Gastrocnemius medialis (tissue), 4 donors: ENCODE results near the gene N4BP2. TPM values are rescaled to one million over a fixed set of nuclear protein-coding genes. Genes with fewer than 3 reads are reported as not detected.
"Not testable (repeated sequence)": the region's sequence is repeated elsewhere in the genome, so short reads cannot be mapped to it uniquely, and the experiment has no call there.

Experiments used
- ATAC-seq, 2 donors: fragments of 150-250 bp; one replicate each; pipeline ENCODE4 v1.9.1; 2016
- DNase-seq, 2 donors: peaks; one replicate each; pipeline ENCODE4 v3.0.0-alpha.2; 2019
- H3K27ac ChIP-seq, 4 donors: fragments of 200-600 bp; sonication (generic); 1 replicate in 1 of 4; 2 replicates in 3 of 4; pipeline ENCODE4 v1.5.1; 2016 to 2018; ENCODE audit warnings: mild to moderate bottlenecking in 2 of 4, moderate library complexity in 1 of 4
- H3K27me3 ChIP-seq, 3 donors: fragments of 200-600 bp; sonication (generic) in 2 of 3; 1 replicate in 1 of 3; 2 replicates in 2 of 3; pipeline versions ENCODE4 v1.5.1 to v1.6.0; 2016 to 2019; ENCODE audit warnings: mild to moderate bottlenecking in 1 of 3, moderate library complexity in 1 of 3
- H3K36me3 ChIP-seq, 2 donors: fragments of 200-600 bp; sonication (generic) in 1 of 2; one replicate each; pipeline ENCODE4 v1.5.1; 2017 to 2018
- H3K4me1 ChIP-seq, 2 donors: fragments of 200-600 bp; sonication (generic) in 1 of 2; one replicate each; pipeline ENCODE4 v1.5.1; 2016 to 2017; ENCODE audit warnings: mild to moderate bottlenecking in 2 of 2
- H3K4me3 ChIP-seq, 4 donors: fragments of 200-600 bp; sonication (generic) in 3 of 4; 1 replicate in 1 of 4; 2 replicates in 3 of 4; pipeline ENCODE4 v1.5.1; 2016 to 2019; ENCODE audit warnings: mild to moderate bottlenecking in 2 of 4
- H3K9me3 ChIP-seq, 3 donors: fragments of 200-600 bp; sonication (generic) in 2 of 3; 1 replicate in 1 of 3; 2 replicates in 2 of 3; pipeline ENCODE4 v1.5.1; 2016 to 2019
- POLR2A ChIP-seq, 2 donors: fragments of 450-650 bp; IDR thresholded peaks; one replicate each; pipeline ENCODE4 v1.6.1; 2017; ENCODE audit warnings: antibody characterized with exemption in 2 of 2, mild to moderate bottlenecking in 2 of 2, moderate library complexity in 2 of 2
- in situ Hi-C, 4 donors: fragments of 200-750 bp; cut with MboI; loops; one replicate each; pipeline versions ENCODE4 v1.15.0 to v1.8.0; 2017; ENCODE audit warnings: low sequenced_read_pairs in 4 of 4
- intact Hi-C: fragments of 100-400 bp; cut with DNase I; formaldehyde crosslinking; loops from one replicate; pipeline ENCODE4 v1.15.1; 2023; ENCODE audit warnings: low total_unique reads
- total RNA-seq, 4 donors: library from RNA; depleted of rRNA; stranded (reverse); fragments of >200 nt; gene quantifications; one replicate each; pipeline versions ENCODE4 v1.1.0 to v1.2.3, GENCODE V29; 2016
- TF ChIP-seq, protein P1 (sequence below), 5 experiments: fragments of 450-650 bp in 3 of 5; fragments of 200-600 bp in 2 of 5; sonication (generic) in 2 of 5; IDR thresholded peaks in 4 of 5; conservative IDR thresholded peaks in 1 of 5; 1 replicate in 4 of 5; 2 replicates in 1 of 5; pipeline ENCODE4 v1.5.1; 2016 to 2019; ENCODE audit warnings: antibody characterized with exemption in 5 of 5, mild to moderate bottlenecking in 3 of 5, moderate library complexity in 3 of 5

Gene N4BP2
- total RNA-seq, 4 donors from 2014 or later, result 1.3 to 7.0 (median 3.3) TPM

DNA sequence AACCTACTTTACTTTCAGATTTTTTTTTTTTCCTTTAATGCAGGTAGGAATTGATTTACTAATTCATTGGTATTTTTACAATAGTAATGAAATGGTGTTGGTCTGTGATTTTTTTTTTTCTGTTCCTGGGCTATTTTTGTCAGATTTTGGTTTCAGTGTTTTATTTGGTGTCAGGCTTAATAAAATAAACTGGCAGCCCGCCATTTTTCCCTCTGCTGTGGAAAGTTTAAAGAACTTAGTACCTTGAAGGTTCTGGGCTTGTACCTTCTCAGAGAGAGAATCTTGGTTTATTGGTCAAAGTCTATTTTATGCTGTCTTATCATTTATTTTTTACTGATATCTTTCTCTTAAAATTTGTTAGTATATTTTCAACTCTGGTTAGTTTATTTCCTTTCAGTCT is 76.2 kb downstream of the N4BP2 start:
- TF ChIP-seq POLR2A (IDR thresholded peaks at IDR 0.05), result no peak
- TF ChIP-seq, protein P1, sequence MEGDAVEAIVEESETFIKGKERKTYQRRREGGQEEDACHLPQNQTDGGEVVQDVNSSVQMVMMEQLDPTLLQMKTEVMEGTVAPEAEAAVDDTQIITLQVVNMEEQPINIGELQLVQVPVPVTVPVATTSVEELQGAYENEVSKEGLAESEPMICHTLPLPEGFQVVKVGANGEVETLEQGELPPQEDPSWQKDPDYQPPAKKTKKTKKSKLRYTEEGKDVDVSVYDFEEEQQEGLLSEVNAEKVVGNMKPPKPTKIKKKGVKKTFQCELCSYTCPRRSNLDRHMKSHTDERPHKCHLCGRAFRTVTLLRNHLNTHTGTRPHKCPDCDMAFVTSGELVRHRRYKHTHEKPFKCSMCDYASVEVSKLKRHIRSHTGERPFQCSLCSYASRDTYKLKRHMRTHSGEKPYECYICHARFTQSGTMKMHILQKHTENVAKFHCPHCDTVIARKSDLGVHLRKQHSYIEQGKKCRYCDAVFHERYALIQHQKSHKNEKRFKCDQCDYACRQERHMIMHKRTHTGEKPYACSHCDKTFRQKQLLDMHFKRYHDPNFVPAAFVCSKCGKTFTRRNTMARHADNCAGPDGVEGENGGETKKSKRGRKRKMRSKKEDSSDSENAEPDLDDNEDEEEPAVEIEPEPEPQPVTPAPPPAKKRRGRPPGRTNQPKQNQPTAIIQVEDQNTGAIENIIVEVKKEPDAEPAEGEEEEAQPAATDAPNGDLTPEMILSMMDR (IDR thresholded peaks at IDR 0.05 in 4 of 5, conservative IDR thresholded peaks at IDR 0.05 in 1 of 5), result no peak
- ATAC-seq, result no peak
- Histone ChIP-seq H3K27ac (no peak overlapping the region), H3K36me3 (no peaks in the 10 kb centered on the region), H3K9me3 (no peaks in the 10 kb centered on the region), H3K4me1 (no peaks in the 10 kb centered on the region), H3K4me3 (no peak overlapping the region), H3K27me3 (no peaks in the 10 kb centered on the region)
- in situ Hi-C loops, result no loop called here
- intact Hi-C loops, result no loop called here
- no peak for DNase-seq

DNA sequence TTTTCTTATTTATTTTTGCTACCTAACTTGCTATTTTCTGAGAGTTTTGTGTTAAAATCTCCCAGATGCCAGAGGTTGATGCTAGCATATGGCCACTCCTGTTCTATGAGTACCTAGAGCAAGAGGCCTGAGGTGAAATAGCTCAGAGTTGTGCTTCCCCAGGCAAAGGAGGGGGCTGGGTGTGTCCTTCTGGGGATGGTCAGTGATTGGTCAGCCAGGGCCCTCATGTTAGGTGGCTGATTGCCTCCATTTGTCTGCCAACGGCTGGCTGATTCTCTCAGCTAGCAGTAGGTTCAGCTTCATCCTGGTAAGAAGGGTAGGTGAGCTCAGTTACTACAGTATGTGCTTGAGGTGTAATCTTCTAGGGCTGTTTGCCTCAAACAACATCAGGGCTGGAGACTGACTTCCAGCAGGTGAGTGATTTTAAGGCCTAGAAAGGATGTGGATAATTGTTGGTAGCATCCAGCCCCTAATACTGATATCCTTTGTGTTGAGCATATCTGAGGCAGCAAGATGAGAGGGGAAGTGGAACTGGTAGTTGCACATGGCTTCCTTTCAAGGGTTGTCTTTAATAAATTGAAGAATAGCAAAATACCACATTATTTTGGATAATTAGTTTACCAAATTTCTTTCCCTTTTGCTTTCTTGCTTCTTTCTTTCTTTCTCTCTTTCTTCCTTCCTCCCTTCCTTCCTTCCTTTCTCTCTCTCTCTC is 77.7 kb downstream of the N4BP2 start:
- H3K27me3 ChIP-seq, result no peaks in the 10 kb centered on the region
- in situ Hi-C loops, result no loop called here
- TF ChIP-seq, protein P1 (IDR thresholded peaks at IDR 0.05 in 4 of 5, conservative IDR thresholded peaks at IDR 0.05 in 1 of 5), result no peak
- no peaks in the 10 kb centered on the region for H3K9me3 ChIP-seq
- DNase-seq (no peak), ATAC-seq (no peak)
- no peaks in the 10 kb centered on the region for H3K36me3 ChIP-seq
- H3K4me3 ChIP-seq, result no peak overlapping the region
- no peak overlapping the region for H3K27ac ChIP-seq
- intact Hi-C loops, result no loop called here
- H3K4me1 ChIP-seq, result no peaks in the 10 kb centered on the region

DNA sequence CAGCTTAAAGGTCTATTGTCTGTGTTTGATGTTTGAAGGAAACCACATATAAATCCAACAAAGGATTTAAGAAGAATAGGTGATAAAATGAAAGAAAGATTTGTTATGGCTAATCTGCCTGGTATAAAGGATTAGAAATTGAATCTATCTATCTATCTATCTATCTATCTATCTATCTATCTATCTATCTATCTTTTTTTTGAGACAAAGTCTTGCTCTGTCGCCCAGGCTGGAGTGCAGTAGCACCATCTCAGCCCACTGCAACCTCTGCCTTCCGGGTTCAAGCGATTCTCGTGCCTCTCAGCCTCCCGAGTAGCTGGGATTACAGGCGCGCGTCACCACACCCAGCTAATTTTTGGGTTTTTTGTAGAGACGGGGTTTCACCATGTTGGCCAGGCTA is 79.6 kb downstream of the N4BP2 start:
- H3K36me3 ChIP-seq, H3K27ac ChIP-seq, intact Hi-C loops, H3K4me1 ChIP-seq, H3K4me3 ChIP-seq, H3K27me3 ChIP-seq, DNase-seq, ATAC-seq, H3K9me3 ChIP-seq, in situ Hi-C loops: not testable (repeated sequence)

DNA sequence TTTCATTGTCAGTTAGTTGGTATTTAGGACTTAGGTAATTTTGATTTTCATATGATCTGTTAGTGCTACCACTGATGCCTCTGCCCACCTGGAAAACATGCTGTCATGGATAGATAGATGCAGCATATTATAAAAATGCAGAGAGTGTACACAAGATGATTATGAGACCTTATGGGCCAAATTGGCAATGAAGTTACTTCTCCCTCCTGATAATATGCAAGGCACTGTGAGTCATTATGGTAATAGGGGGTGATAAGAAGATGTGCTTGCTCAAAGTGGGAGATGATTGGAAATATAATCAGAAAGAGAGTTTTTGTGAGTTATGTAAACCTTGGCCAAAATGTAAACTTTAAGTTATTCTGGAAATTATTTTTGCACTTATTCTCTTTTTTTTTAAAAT is 83.5 kb downstream of the N4BP2 start:
- Histone ChIP-seq H3K4me1 (no peaks in the 10 kb centered on the region), H3K4me3 (no peak overlapping the region), H3K27me3 (no peaks in the 10 kb centered on the region), H3K27ac (no peak overlapping the region), H3K9me3 (no peaks in the 10 kb centered on the region), H3K36me3 (no peaks in the 10 kb centered on the region)
- DNase-seq (no peak), ATAC-seq (no peak)
- intact Hi-C loops, result no loop called here
- TF ChIP-seq, protein P1 (IDR thresholded peaks at IDR 0.05 in 4 of 5, conservative IDR thresholded peaks at IDR 0.05 in 1 of 5), result no peak
- no peak for TF ChIP-seq POLR2A (IDR thresholded peaks at IDR 0.05)
- in situ Hi-C loops, result no loop called here

DNA sequence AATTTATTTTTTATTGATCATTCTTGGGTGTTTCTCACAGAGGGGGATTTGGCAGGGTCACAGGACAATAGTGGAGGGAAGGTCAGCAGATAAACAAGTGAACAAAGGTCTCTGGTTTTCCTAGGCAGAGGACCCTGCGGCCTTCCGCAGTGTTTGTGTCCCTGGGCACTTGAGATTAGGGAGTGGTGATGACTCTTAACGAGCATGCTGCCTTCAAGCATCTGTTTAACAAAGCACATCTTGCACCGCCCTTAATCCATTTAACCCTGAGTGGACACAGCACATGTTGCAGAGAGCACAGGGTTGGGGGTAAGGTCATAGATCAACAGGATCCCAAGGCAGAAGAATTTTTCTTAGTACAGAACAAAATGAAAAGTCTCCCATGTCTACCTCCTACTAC is 83.9 kb downstream of the N4BP2 start:
- in situ Hi-C loops, DNase-seq, H3K27me3 ChIP-seq, H3K4me1 ChIP-seq, H3K27ac ChIP-seq, ATAC-seq, H3K4me3 ChIP-seq, H3K36me3 ChIP-seq, intact Hi-C loops, H3K9me3 ChIP-seq: not testable (repeated sequence)
